ENCODE results near the gene IKZF3. TPM values are rescaled to one million over a fixed set of nuclear protein-coding genes. Genes with fewer than 3 reads are reported as not detected.

IKZF3 gene
- total RNA-seq, 1 experiment from 2014 or later = 0.81 TPM

DNA sequence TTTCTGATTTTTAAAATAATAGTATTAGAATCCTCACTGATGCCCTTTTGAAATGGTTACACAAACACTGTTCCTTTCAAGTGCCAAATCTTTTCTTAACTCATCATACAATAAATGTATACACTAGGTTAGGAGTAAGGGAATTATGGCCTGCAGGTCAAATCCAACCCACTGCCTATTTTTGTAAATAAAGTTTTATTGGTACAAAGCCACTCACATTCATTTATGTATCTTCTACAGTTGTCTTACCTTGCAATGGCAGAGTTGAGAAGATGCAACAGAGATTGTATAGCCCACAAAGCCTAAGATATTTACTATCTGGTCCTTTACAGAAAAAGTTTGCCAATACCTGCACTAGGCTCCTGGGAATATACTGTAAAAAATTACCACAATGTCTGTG lies 47.8 kb downstream of the IKZF3 start:
- H3K27ac Mint-ChIP-seq = no peak overlapping the region
- CTCF ChIA-PET = no interaction called here
- no peaks in the 10 kb centered on the region for H3K36me3 Mint-ChIP-seq
- POLR2A ChIA-PET = no interaction called here
- no peak for DNase-seq (ENCODE audit: low spot score)
- H3K9me3 Mint-ChIP-seq = peaks cover 3% of the 10 kb centered on the region
- TF ChIP-seq FOXJ3 (CRISPR knock-in tag; IDR thresholded peaks at IDR 0.05; ENCODE audit: borderline replicate concordance) (no peak), RELA (CRISPR knock-in tag; IDR thresholded peaks at IDR 0.05; ENCODE audit: borderline replicate concordance) (no peak)
- peaks cover 17% of the 10 kb centered on the region for H3K4me1 Mint-ChIP-seq
- no peak for ATAC-seq
- H3K27me3 Mint-ChIP-seq (ENCODE audit: low read depth) = no peaks in the 10 kb centered on the region
- no peak overlapping the region for H3K4me3 Mint-ChIP-seq

DNA sequence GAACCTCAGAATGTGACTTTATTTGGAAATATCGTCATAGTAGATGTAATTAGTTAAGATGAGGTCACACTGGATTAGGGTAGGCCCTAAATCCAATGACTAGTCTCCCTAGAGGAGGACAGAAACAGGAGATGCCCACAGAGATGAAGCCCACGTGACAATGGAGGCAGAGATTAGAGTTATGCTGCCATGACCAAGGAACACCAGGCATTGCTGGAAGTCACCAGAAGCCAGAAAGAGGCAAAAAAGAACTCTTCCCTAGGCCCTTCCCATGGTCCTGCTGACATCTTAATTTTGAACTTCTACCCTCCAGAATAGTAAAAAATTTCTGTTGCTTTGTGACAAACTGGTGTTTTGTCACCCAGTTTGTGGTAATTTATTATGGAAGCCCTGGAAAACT lies 49.6 kb downstream of the IKZF3 start:
- CTCF ChIA-PET = no interaction called here
- H3K27me3 Mint-ChIP-seq (ENCODE audit: low read depth) = no peaks in the 10 kb centered on the region
- no peak overlapping the region for H3K27ac Mint-ChIP-seq
- POLR2A ChIA-PET = no interaction called here
- peaks cover 14% of the 10 kb centered on the region for H3K4me1 Mint-ChIP-seq
- DNase-seq (ENCODE audit: low spot score) = no peak
- ATAC-seq = no peak
- no peaks in the 10 kb centered on the region for H3K9me3 Mint-ChIP-seq
- no peak overlapping the region for H3K4me3 Mint-ChIP-seq
- H3K36me3 Mint-ChIP-seq = no peaks in the 10 kb centered on the region
- no peak for TF ChIP-seq GTF2I (CRISPR knock-in tag; conservative IDR thresholded peaks at IDR 0.05)
- no peak for TF ChIP-seq SMAD4 (CRISPR knock-in tag; IDR thresholded peaks at IDR 0.05)
- no peak for TF ChIP-seq FOXJ3 (CRISPR knock-in tag; IDR thresholded peaks at IDR 0.05; ENCODE audit: borderline replicate concordance)
- TF ChIP-seq, protein P1, sequence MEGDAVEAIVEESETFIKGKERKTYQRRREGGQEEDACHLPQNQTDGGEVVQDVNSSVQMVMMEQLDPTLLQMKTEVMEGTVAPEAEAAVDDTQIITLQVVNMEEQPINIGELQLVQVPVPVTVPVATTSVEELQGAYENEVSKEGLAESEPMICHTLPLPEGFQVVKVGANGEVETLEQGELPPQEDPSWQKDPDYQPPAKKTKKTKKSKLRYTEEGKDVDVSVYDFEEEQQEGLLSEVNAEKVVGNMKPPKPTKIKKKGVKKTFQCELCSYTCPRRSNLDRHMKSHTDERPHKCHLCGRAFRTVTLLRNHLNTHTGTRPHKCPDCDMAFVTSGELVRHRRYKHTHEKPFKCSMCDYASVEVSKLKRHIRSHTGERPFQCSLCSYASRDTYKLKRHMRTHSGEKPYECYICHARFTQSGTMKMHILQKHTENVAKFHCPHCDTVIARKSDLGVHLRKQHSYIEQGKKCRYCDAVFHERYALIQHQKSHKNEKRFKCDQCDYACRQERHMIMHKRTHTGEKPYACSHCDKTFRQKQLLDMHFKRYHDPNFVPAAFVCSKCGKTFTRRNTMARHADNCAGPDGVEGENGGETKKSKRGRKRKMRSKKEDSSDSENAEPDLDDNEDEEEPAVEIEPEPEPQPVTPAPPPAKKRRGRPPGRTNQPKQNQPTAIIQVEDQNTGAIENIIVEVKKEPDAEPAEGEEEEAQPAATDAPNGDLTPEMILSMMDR (IDR thresholded peaks at IDR 0.05) = no peak
- TF ChIP-seq, protein P2, sequence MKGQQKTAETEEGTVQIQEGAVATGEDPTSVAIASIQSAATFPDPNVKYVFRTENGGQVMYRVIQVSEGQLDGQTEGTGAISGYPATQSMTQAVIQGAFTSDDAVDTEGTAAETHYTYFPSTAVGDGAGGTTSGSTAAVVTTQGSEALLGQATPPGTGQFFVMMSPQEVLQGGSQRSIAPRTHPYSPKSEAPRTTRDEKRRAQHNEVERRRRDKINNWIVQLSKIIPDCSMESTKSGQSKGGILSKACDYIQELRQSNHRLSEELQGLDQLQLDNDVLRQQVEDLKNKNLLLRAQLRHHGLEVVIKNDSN (CRISPR knock-in tag; IDR thresholded peaks at IDR 0.05) = no peak
- TF ChIP-seq TEAD4 (CRISPR knock-in tag; IDR thresholded peaks at IDR 0.05) = no peak
- TF ChIP-seq, protein P3, sequence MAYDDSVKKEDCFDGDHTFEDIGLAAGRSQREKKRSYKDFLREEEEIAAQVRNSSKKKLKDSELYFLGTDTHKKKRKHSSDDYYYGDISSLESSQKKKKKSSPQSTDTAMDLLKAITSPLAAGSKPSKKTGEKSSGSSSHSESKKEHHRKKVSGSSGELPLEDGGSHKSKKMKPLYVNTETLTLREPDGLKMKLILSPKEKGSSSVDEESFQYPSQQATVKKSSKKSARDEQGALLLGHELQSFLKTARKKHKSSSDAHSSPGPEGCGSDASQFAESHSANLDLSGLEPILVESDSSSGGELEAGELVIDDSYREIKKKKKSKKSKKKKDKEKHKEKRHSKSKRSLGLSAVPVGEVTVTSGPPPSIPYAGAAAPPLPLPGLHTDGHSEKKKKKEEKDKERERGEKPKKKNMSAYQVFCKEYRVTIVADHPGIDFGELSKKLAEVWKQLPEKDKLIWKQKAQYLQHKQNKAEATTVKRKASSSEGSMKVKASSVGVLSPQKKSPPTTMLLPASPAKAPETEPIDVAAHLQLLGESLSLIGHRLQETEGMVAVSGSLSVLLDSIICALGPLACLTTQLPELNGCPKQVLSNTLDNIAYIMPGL (CRISPR knock-in tag; IDR thresholded peaks at IDR 0.05) = no peak
- TF ChIP-seq ZNF317 (CRISPR knock-in tag; IDR thresholded peaks at IDR 0.05; ENCODE audit: borderline replicate concordance, low read depth) = no peak
- TF ChIP-seq ZNF138 (CRISPR knock-in tag; conservative IDR thresholded peaks at IDR 0.05) = no peak
- no peak for TF ChIP-seq SOX15 (CRISPR knock-in tag; IDR thresholded peaks at IDR 0.05)
- no peak for TF ChIP-seq HMGA2 (CRISPR knock-in tag; IDR thresholded peaks at IDR 0.05)
- no peak for TF ChIP-seq TEAD1 (CRISPR knock-in tag; IDR thresholded peaks at IDR 0.05)
- TF ChIP-seq, protein P4, sequence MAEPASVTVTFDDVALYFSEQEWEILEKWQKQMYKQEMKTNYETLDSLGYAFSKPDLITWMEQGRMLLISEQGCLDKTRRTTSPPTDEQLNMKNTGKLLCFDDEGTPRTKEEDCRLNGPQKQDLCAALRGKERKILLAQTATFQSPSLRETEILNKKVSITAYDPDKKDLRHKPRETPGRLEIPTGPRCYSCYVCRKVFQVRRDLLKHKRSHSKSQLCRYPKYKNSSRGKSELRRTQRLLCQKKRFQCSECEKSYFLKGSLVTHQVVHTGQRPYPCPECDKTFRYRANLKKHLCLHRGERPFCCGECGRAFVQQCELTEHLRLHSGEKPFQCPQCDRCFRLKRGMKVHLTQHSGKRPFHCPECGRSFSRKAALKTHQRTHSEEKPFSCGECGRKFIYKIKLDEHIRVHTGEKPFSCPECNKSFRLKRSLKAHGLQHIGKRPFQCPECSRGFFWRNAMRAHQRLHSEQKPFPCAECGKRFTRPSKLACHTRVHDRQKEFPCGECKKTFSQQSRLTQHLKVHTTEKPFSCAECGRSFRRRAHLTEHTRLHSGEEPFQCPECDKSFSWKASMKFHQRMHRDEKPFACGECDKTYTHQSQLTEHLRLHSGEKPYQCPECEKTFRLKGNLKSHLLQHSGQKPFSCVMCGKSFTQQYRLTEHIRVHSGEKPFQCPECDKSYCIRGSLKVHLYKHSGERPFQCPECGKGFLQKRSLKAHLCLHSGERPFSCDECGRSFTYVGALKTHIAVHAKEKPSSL (CRISPR knock-in tag; conservative IDR thresholded peaks at IDR 0.05) = no peak
- no peak for TF ChIP-seq JAZF1 (CRISPR knock-in tag; IDR thresholded peaks at IDR 0.05)
- TF ChIP-seq, protein P5, sequence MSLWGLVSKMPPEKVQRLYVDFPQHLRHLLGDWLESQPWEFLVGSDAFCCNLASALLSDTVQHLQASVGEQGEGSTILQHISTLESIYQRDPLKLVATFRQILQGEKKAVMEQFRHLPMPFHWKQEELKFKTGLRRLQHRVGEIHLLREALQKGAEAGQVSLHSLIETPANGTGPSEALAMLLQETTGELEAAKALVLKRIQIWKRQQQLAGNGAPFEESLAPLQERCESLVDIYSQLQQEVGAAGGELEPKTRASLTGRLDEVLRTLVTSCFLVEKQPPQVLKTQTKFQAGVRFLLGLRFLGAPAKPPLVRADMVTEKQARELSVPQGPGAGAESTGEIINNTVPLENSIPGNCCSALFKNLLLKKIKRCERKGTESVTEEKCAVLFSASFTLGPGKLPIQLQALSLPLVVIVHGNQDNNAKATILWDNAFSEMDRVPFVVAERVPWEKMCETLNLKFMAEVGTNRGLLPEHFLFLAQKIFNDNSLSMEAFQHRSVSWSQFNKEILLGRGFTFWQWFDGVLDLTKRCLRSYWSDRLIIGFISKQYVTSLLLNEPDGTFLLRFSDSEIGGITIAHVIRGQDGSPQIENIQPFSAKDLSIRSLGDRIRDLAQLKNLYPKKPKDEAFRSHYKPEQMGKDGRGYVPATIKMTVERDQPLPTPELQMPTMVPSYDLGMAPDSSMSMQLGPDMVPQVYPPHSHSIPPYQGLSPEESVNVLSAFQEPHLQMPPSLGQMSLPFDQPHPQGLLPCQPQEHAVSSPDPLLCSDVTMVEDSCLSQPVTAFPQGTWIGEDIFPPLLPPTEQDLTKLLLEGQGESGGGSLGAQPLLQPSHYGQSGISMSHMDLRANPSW (CRISPR knock-in tag; conservative IDR thresholded peaks at IDR 0.05; ENCODE audit: low read depth) = no peak
- TF ChIP-seq, protein P6, sequence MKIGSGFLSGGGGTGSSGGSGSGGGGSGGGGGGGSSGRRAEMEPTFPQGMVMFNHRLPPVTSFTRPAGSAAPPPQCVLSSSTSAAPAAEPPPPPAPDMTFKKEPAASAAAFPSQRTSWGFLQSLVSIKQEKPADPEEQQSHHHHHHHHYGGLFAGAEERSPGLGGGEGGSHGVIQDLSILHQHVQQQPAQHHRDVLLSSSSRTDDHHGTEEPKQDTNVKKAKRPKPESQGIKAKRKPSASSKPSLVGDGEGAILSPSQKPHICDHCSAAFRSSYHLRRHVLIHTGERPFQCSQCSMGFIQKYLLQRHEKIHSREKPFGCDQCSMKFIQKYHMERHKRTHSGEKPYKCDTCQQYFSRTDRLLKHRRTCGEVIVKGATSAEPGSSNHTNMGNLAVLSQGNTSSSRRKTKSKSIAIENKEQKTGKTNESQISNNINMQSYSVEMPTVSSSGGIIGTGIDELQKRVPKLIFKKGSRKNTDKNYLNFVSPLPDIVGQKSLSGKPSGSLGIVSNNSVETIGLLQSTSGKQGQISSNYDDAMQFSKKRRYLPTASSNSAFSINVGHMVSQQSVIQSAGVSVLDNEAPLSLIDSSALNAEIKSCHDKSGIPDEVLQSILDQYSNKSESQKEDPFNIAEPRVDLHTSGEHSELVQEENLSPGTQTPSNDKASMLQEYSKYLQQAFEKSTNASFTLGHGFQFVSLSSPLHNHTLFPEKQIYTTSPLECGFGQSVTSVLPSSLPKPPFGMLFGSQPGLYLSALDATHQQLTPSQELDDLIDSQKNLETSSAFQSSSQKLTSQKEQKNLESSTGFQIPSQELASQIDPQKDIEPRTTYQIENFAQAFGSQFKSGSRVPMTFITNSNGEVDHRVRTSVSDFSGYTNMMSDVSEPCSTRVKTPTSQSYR (CRISPR knock-in tag; IDR thresholded peaks at IDR 0.05) = no peak
- TF ChIP-seq, protein P7, sequence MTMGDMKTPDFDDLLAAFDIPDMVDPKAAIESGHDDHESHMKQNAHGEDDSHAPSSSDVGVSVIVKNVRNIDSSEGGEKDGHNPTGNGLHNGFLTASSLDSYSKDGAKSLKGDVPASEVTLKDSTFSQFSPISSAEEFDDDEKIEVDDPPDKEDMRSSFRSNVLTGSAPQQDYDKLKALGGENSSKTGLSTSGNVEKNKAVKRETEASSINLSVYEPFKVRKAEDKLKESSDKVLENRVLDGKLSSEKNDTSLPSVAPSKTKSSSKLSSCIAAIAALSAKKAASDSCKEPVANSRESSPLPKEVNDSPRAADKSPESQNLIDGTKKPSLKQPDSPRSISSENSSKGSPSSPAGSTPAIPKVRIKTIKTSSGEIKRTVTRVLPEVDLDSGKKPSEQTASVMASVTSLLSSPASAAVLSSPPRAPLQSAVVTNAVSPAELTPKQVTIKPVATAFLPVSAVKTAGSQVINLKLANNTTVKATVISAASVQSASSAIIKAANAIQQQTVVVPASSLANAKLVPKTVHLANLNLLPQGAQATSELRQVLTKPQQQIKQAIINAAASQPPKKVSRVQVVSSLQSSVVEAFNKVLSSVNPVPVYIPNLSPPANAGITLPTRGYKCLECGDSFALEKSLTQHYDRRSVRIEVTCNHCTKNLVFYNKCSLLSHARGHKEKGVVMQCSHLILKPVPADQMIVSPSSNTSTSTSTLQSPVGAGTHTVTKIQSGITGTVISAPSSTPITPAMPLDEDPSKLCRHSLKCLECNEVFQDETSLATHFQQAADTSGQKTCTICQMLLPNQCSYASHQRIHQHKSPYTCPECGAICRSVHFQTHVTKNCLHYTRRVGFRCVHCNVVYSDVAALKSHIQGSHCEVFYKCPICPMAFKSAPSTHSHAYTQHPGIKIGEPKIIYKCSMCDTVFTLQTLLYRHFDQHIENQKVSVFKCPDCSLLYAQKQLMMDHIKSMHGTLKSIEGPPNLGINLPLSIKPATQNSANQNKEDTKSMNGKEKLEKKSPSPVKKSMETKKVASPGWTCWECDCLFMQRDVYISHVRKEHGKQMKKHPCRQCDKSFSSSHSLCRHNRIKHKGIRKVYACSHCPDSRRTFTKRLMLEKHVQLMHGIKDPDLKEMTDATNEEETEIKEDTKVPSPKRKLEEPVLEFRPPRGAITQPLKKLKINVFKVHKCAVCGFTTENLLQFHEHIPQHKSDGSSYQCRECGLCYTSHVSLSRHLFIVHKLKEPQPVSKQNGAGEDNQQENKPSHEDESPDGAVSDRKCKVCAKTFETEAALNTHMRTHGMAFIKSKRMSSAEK (CRISPR knock-in tag; IDR thresholded peaks at IDR 0.05; ENCODE audit: borderline replicate concordance) = no peak
